Vagina (tissue), 2 donors: Measurements from ENCODE around the gene MYLK. TPM values are rescaled to one million over a fixed set of nuclear protein-coding genes. Genes with fewer than 3 reads are reported as not detected.

Experiments
- DNase-seq, 2 donors: peaks; one replicate each; pipeline ENCODE4 v3.0.0-alpha.2; 2017; ENCODE audit errors: extremely low spot score in 2 of 2
- H3K27ac ChIP-seq: fragments of 200-600 bp; sonication (generic); one replicate; pipeline ENCODE4 v1.5.1; 2019
- H3K27me3 ChIP-seq: fragments of 200-600 bp; sonication (generic); one replicate; pipeline ENCODE4 v1.5.1; 2019
- H3K36me3 ChIP-seq, 2 donors: fragments of 200-600 bp; sonication (generic); one replicate each; pipeline ENCODE4 v1.5.1; 2017 to 2019
- H3K4me1 ChIP-seq: fragments of 200-600 bp; sonication (generic); one replicate; pipeline ENCODE4 v1.5.1; 2019
- H3K4me3 ChIP-seq, 2 donors: fragments of 200-600 bp; sonication (generic); 1 replicate in 1 of 2; 2 replicates in 1 of 2; pipeline ENCODE4 v1.5.1; 2016 to 2019
- H3K9me3 ChIP-seq: fragments of 200-600 bp; sonication (generic); one replicate; pipeline ENCODE4 v1.5.1; 2019
- CTCF ChIP-seq, 3 experiments: fragments of 450-650 bp in 2 of 3; fragments of 200-600 bp in 1 of 3; sonication (generic) in 1 of 3; IDR thresholded peaks; one replicate each; pipeline ENCODE4 v1.5.1; 2017 to 2019; ENCODE audit warnings: antibody characterized with exemption in 3 of 3, mild to moderate bottlenecking in 2 of 3, moderate library complexity in 2 of 3
- POLR2A ChIP-seq, 2 donors: fragments of 450-650 bp; IDR thresholded peaks; one replicate each; pipeline ENCODE4 v1.6.1; 2017; ENCODE audit warnings: antibody characterized with exemption in 2 of 2, mild to moderate bottlenecking in 2 of 2, moderate library complexity in 2 of 2
- POLR2AphosphoS5 ChIP-seq, 2 donors: sonication (generic); formaldehyde crosslinking; IDR thresholded peaks; one replicate each; pipeline ENCODE4 v1.9.0; 2017; ENCODE audit warnings: antibody characterized with exemption in 2 of 2, mild to moderate bottlenecking in 2 of 2, low read depth in 1 of 2; ENCODE audit not compliant: insufficient read depth in 1 of 2
- intact Hi-C: fragments of 100-400 bp; cut with DNase I; formaldehyde crosslinking; loops from one replicate; pipeline ENCODE4 v1.15.1; 2023
- total RNA-seq: library from RNA; depleted of rRNA; stranded (reverse); fragments of >200 nt; gene quantifications from one replicate; pipeline ENCODE4 v1.2.3, GENCODE V29; 2016

MYLK gene
- total RNA-seq, 1 donor from 2014 or later, result 352 TPM

GRCh38 chr3:123627673-123628670 is 256.2 kb downstream of the MYLK start:
- Histone ChIP-seq H3K36me3 (no peaks in the 10 kb centered on the region), H3K9me3 (no peaks in the 10 kb centered on the region), H3K27ac (no peak overlapping the region), H3K27me3 (no peaks in the 10 kb centered on the region), H3K4me3 (no peak overlapping the region), H3K4me1 (peaks cover 18% of the 10 kb centered on the region)
- TF ChIP-seq POLR2AphosphoS5 (IDR thresholded peaks at IDR 0.05; ENCODE audit: insufficient read depth in 1 of 2, low read depth in 1 of 2), result no peak
- TF ChIP-seq CTCF (IDR thresholded peaks at IDR 0.05), result no peak
- TF ChIP-seq POLR2A (IDR thresholded peaks at IDR 0.05), result no peak
- DNase-seq, result peak in 1 of 2 donors; percentile 76
- intact Hi-C loops, result no loop called here

GRCh38 chr3:123626881-123627280 is 257.3 kb downstream of the MYLK start:
- DNase-seq, result no peak
- H3K27ac ChIP-seq, result no peak overlapping the region
- no peaks in the 10 kb centered on the region for H3K36me3 ChIP-seq
- no peaks in the 10 kb centered on the region for H3K9me3 ChIP-seq
- TF ChIP-seq POLR2A (IDR thresholded peaks at IDR 0.05) (no peak), POLR2AphosphoS5 (IDR thresholded peaks at IDR 0.05; ENCODE audit: insufficient read depth in 1 of 2, low read depth in 1 of 2) (no peak), CTCF (IDR thresholded peaks at IDR 0.05) (no peak)
- no peak overlapping the region for H3K4me3 ChIP-seq
- H3K4me1 ChIP-seq, result peaks cover 12% of the 10 kb centered on the region
- H3K27me3 ChIP-seq, result no peaks in the 10 kb centered on the region
- intact Hi-C loops, result no loop called here

- H3K4me1 ChIP-seq, result peaks cover 33% of the 10 kb centered on the region
- TF ChIP-seq POLR2A (IDR thresholded peaks at IDR 0.05) (no peak), CTCF (IDR thresholded peaks at IDR 0.05) (no peak), POLR2AphosphoS5 (IDR thresholded peaks at IDR 0.05; ENCODE audit: insufficient read depth in 1 of 2, low read depth in 1 of 2) (no peak)
- H3K9me3 ChIP-seq, result no peaks in the 10 kb centered on the region
- H3K36me3 ChIP-seq, result no peaks in the 10 kb centered on the region
- H3K27ac ChIP-seq, result no peak overlapping the region
- intact Hi-C loops, result no loop called here
- no peak overlapping the region for H3K4me3 ChIP-seq
- no peak for DNase-seq
- H3K27me3 ChIP-seq, result no peaks in the 10 kb centered on the region
Observed at GRCh38 chr3:123624302-123624701, 259.8 kb downstream of the MYLK start.

- Histone ChIP-seq H3K4me3 (no peak overlapping the region), H3K4me1 (peaks cover 42% of the 10 kb centered on the region), H3K27me3 (no peaks in the 10 kb centered on the region), H3K36me3 (no peaks in the 10 kb centered on the region), H3K27ac (no peak overlapping the region), H3K9me3 (no peaks in the 10 kb centered on the region)
- DNase-seq, result no peak
- intact Hi-C loops, result no loop called here
- TF ChIP-seq CTCF (IDR thresholded peaks at IDR 0.05) (no peak), POLR2AphosphoS5 (IDR thresholded peaks at IDR 0.05; ENCODE audit: insufficient read depth in 1 of 2, low read depth in 1 of 2) (no peak), POLR2A (IDR thresholded peaks at IDR 0.05) (no peak)
Observed at GRCh38 chr3:123623346-123623880, 260.7 kb downstream of the MYLK start.

GRCh38 chr3:123622766-123623165 is 261.4 kb downstream of the MYLK start:
- intact Hi-C loops, result no loop called here
- H3K9me3 ChIP-seq, result no peaks in the 10 kb centered on the region
- H3K27ac ChIP-seq, result no peak overlapping the region
- DNase-seq, result no peak
- peaks cover 49% of the 10 kb centered on the region for H3K4me1 ChIP-seq
- TF ChIP-seq POLR2AphosphoS5 (IDR thresholded peaks at IDR 0.05; ENCODE audit: insufficient read depth in 1 of 2, low read depth in 1 of 2) (no peak), POLR2A (IDR thresholded peaks at IDR 0.05) (no peak), CTCF (IDR thresholded peaks at IDR 0.05) (no peak)
- no peaks in the 10 kb centered on the region for H3K36me3 ChIP-seq
- H3K4me3 ChIP-seq, result no peak overlapping the region
- no peaks in the 10 kb centered on the region for H3K27me3 ChIP-seq
